ENCODE results near the gene FAM53B. TPM values are rescaled to one million over a fixed set of nuclear protein-coding genes. Genes with fewer than 3 reads are reported as not detected.

The FAM53B gene
- total RNA-seq, 1 experiment from 2014 or later = 14.1 TPM

GRCh38 chr10:124739119-124739921 lies 4.9 kb downstream of the FAM53B start:
- Histone ChIP-seq H3K27ac (no peak overlapping the region), H3K4me1 (replicated peaks) (peaks cover 28% of the 10 kb centered on the region)
- no peak for DNase-seq (ENCODE audit: low read depth in 1 of 2, low spot score in 2 of 2)

DNA sequence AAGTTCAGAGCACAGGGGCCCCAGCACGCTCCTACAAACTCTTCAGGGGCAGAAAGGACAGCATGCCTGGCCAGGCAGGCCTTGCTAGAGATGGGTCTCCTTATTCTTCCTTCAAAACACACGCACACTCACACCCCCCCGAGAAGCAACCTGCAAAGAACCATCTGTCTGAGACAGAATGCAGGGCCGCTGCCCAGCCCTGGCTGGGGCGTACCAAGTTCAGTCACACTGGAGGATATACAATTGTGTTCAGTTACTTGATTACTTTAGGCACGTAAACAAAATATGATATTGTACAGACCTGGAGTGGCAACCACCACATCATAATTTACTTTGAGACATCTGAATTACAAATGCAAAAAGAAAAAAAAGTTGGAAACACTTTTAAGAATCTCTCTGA lies 5.7 kb downstream of the FAM53B start:
- H3K27me3 ChIP-seq (replicated peaks) = no peaks in the 10 kb centered on the region
- H3K27ac ChIP-seq = no peak overlapping the region
- no peaks in the 10 kb centered on the region for H3K36me3 ChIP-seq
- no peak for DNase-seq (ENCODE audit: low read depth in 1 of 2, low spot score in 2 of 2)
- H3K4me3 ChIP-seq = no peak overlapping the region
- no peaks in the 10 kb centered on the region for H3K9me3 ChIP-seq (replicated peaks)
- peaks cover 37% of the 10 kb centered on the region for H3K4me1 ChIP-seq (replicated peaks)

More at GRCh38 chr10:124739119-124739921, 4.9 kb downstream of the FAM53B start:
- Histone ChIP-seq H3K27me3 (replicated peaks) (no peaks in the 10 kb centered on the region), H3K36me3 (no peaks in the 10 kb centered on the region), H3K9me3 (replicated peaks) (no peaks in the 10 kb centered on the region), H3K4me3 (no peak overlapping the region)

- no peaks in the 10 kb centered on the region for H3K36me3 ChIP-seq
- no peaks in the 10 kb centered on the region for H3K9me3 ChIP-seq (replicated peaks)
- H3K4me1 ChIP-seq (replicated peaks) = peaks cover 43% of the 10 kb centered on the region
- no peak overlapping the region for H3K4me3 ChIP-seq
- H3K27ac ChIP-seq = no peak overlapping the region
- DNase-seq (ENCODE audit: low read depth in 1 of 2, low spot score in 2 of 2) = no peak
- H3K27me3 ChIP-seq (replicated peaks) = no peaks in the 10 kb centered on the region
Observed at GRCh38 chr10:124737708-124738107, 6.5 kb downstream of the FAM53B start.

DNA sequence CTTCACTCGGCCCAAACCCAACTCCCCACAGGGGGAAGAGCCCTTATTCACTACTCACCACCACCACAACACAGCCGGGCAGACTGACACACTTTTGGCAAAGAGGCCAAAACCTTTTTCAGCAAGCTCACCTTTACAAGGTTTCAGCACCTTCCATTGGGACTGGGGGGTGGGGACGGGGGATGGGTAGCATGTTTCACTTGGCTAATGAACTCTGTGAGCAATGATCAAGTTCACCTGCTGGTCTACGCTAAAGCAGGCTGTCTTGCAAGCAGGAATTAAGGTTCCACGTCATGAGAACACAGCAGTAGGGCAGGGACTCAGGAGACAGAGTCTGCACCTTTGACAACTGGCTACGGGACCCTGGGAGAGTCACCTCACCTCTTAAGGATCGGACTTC lies 7.0 kb downstream of the FAM53B start:
- Histone ChIP-seq H3K4me3 (no peak overlapping the region), H3K27me3 (replicated peaks) (no peaks in the 10 kb centered on the region), H3K4me1 (replicated peaks) (peaks cover 42% of the 10 kb centered on the region), H3K36me3 (no peaks in the 10 kb centered on the region), H3K9me3 (replicated peaks) (no peaks in the 10 kb centered on the region), H3K27ac (no peak overlapping the region)
- no peak for DNase-seq (ENCODE audit: low read depth in 1 of 2, low spot score in 2 of 2)

DNA sequence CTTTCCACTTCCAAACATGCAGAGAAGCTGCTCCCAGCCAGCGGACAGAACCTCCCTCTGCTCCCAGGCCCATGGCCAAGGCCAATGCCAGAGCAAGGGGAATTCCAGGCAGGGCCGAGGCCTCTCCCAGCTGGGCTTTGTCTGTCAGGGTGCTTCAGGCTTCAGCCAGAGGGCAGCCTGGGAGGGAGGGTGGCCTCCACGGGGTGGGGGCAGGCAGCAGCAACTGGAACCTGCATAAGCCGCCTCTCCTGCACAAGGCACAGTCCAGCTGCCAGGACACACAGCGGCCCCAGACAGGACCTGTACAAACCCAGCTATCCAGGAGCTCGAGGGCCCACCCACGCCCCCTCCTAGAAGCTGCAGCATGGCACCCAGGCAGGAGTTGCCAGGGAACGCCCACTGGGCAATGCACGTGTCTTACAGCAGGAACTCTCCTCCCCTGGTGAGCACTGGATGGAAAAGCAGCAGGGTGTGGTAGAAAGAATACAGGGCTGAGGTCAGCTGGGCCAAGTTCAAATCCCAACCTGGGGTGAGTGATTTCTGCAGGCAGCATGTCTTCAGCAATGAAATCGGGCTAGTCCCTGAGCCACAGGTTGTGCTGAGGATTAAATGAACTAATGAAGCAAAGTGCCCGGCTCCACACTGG lies 7.6 kb downstream of the FAM53B start:
- Histone ChIP-seq H3K9me3 (replicated peaks) (no peaks in the 10 kb centered on the region), H3K4me3 (no peak overlapping the region), H3K4me1 (replicated peaks) (peaks cover 42% of the 10 kb centered on the region), H3K27ac (no peak overlapping the region), H3K36me3 (no peaks in the 10 kb centered on the region), H3K27me3 (replicated peaks) (no peaks in the 10 kb centered on the region)
- DNase-seq (ENCODE audit: low read depth in 1 of 2, low spot score in 2 of 2) = peak; percentile 30 to 64

- H3K4me1 ChIP-seq (replicated peaks) = peaks cover 37% of the 10 kb centered on the region
Observed at GRCh38 chr10:124735491-124736286, 8.5 kb downstream of the FAM53B start.

GRCh38 chr10:124734311-124735166 lies 9.6 kb downstream of the FAM53B start:
- H3K4me3 ChIP-seq = no peak overlapping the region
- no peak for DNase-seq (ENCODE audit: low read depth in 1 of 2, low spot score in 2 of 2)
- no peaks in the 10 kb centered on the region for H3K36me3 ChIP-seq
- H3K27ac ChIP-seq = no peak overlapping the region
- peaks cover 31% of the 10 kb centered on the region for H3K4me1 ChIP-seq (replicated peaks)
- no peaks in the 10 kb centered on the region for H3K27me3 ChIP-seq (replicated peaks)
- no peaks in the 10 kb centered on the region for H3K9me3 ChIP-seq (replicated peaks)

More at GRCh38 chr10:124735491-124736286, 8.5 kb downstream of the FAM53B start:
- Histone ChIP-seq H3K27me3 (replicated peaks) (no peaks in the 10 kb centered on the region), H3K36me3 (no peaks in the 10 kb centered on the region), H3K27ac (no peak overlapping the region), H3K9me3 (replicated peaks) (no peaks in the 10 kb centered on the region), H3K4me3 (no peak overlapping the region)
- no peak for DNase-seq (ENCODE audit: low read depth in 1 of 2, low spot score in 2 of 2)

GRCh38 chr10:124733571-124734245 lies 10.5 kb downstream of the FAM53B start:
- Histone ChIP-seq H3K9me3 (replicated peaks) (no peaks in the 10 kb centered on the region), H3K4me3 (no peak overlapping the region), H3K36me3 (no peaks in the 10 kb centered on the region), H3K27ac (peak overlapping the region; percentile 54), H3K4me1 (replicated peaks) (peaks cover 31% of the 10 kb centered on the region), H3K27me3 (replicated peaks) (no peaks in the 10 kb centered on the region)
- peak in 1 of 2 experiments; percentile 6 for DNase-seq (ENCODE audit: low read depth in 1 of 2, low spot score in 2 of 2)

- peak; percentile 73 to 75 for DNase-seq (ENCODE audit: low read depth in 1 of 2, low spot score in 2 of 2)
- peak overlapping the region; percentile 54 for H3K27ac ChIP-seq
- H3K36me3 ChIP-seq = no peaks in the 10 kb centered on the region
Observed at GRCh38 chr10:124732931-124733570, 11.1 kb downstream of the FAM53B start.

DNA sequence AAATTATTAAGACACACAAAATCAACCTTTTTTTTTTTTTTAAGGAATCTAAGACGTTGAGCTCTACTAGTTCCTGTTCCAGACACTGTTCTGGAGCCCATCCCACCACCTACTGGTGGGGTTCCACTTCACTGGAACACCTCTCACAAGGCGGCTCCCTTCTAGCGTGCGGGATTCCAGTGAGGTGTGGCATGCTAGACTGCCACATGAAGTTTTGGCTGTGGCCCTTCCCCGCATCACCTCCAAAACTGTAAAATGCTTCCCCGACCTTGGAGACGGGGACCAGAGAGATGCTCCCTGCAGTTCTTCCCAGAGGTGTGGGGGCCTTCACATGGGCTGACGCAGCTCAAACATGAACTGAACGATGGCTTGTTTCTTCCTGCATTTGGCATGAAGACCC lies 12.6 kb downstream of the FAM53B start:
- peaks cover 27% of the 10 kb centered on the region for H3K4me1 ChIP-seq (replicated peaks)
- H3K36me3 ChIP-seq = no peaks in the 10 kb centered on the region
- H3K27ac ChIP-seq = no peak overlapping the region
- H3K27me3 ChIP-seq (replicated peaks) = no peaks in the 10 kb centered on the region
- H3K9me3 ChIP-seq (replicated peaks) = no peaks in the 10 kb centered on the region
- no peak overlapping the region for H3K4me3 ChIP-seq
- no peak for DNase-seq (ENCODE audit: low read depth in 1 of 2, low spot score in 2 of 2)

More at GRCh38 chr10:124732931-124733570, 11.1 kb downstream of the FAM53B start:
- Histone ChIP-seq H3K4me1 (replicated peaks) (peaks cover 31% of the 10 kb centered on the region), H3K27me3 (replicated peaks) (no peaks in the 10 kb centered on the region), H3K4me3 (no peak overlapping the region), H3K9me3 (replicated peaks) (no peaks in the 10 kb centered on the region)

DNA sequence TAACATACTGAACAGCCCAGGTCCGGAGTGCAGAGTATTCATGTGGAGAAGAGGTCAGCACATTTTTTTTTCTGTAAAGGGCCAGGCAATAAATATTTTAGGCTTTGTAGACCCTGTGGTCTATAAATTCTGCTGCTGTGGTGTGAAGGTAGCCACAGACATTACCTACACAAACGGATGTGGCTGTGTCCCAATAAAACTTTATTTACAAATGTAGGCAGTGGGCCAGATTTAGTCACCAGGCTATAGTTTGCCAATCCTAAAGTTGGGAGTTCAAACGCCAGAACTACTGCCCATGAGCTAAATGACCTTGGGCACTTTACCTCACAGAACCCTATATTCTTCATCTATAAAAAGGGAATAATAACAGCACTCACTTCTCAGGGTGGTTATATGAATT lies 13.4 kb downstream of the FAM53B start:
- H3K4me1 ChIP-seq (replicated peaks) = peaks cover 19% of the 10 kb centered on the region
- DNase-seq (ENCODE audit: low read depth in 1 of 2, low spot score in 2 of 2) = no peak

More for the DNA sequence above, 13.4 kb downstream of the FAM53B start:
- Histone ChIP-seq H3K4me3 (no peak overlapping the region), H3K9me3 (replicated peaks) (no peaks in the 10 kb centered on the region), H3K27ac (no peak overlapping the region), H3K27me3 (replicated peaks) (no peaks in the 10 kb centered on the region), H3K36me3 (no peaks in the 10 kb centered on the region)
